T-helper 2 cell treated with Interferon-gamma antibody and Interleukin-4, amounts not matched to agents 5 μg/mL and 100 μg/mL, for 36 hours (primary cell): ENCODE measurements around the gene REG3A.

Experiments
- DNase-seq: peaks from one replicate; pipeline ENCODE4 v3.0.0; 2021; ENCODE audit warnings: low spot score
- H3K27ac Mint-ChIP-seq: one replicate; pipeline ENCODE4 v1.8.0; 2021; ENCODE audit warnings: mild to moderate bottlenecking, mixed read lengths
- H3K27me3 Mint-ChIP-seq: one replicate; pipeline ENCODE4 v1.8.0; 2021; ENCODE audit warnings: low read depth, mixed read lengths
- H3K36me3 Mint-ChIP-seq: one replicate; pipeline ENCODE4 v1.8.0; 2021; ENCODE audit warnings: low read depth, mixed read lengths
- H3K4me1 Mint-ChIP-seq: one replicate; pipeline ENCODE4 v1.8.0; 2021; ENCODE audit warnings: low read depth, mixed read lengths
- H3K4me3 Mint-ChIP-seq: one replicate; pipeline ENCODE4 v1.8.0; 2022; ENCODE audit warnings: mild to moderate bottlenecking, moderate library complexity, mixed read lengths
- H3K9me3 Mint-ChIP-seq: one replicate; pipeline ENCODE4 v1.8.0; 2021; ENCODE audit warnings: mixed read lengths

The REG3A gene

DNA sequence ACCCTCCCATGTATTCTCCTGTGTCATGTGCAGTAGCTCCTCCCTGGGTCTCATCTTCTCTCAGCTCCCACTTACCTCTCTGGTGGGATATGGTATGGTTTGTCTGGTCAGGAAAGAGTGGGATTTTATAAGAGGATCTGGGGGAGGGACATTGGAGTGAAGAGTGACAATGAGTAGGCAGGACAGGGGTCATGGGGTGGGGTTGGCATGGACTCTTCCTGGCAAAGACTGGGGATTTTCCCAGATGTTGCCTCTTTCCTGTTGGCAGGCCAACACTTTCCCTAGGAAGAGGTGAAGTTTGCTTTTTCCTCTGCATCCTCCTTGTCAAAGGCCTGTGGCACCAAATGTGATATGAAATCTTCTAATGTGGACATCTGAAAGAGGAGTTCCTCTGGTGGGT is at the start of gene REG3A:
TSS of gene REG3A (minus strand) at position 101 of the 400 bp plus-strand sequence. CDS start 348 bp downstream, outside the sequence.
- no peaks in the 10 kb centered on the region for H3K36me3 Mint-ChIP-seq
- H3K27me3 Mint-ChIP-seq: no peaks in the 10 kb centered on the region
- no peak within 1 kb of the TSS for H3K27ac Mint-ChIP-seq
- no peak for DNase-seq
- H3K4me3 Mint-ChIP-seq: no peak within 1 kb of the TSS
- no peaks in the 10 kb centered on the region for H3K4me1 Mint-ChIP-seq
- H3K9me3 Mint-ChIP-seq: peaks cover 10% of the 10 kb centered on the region

DNA sequence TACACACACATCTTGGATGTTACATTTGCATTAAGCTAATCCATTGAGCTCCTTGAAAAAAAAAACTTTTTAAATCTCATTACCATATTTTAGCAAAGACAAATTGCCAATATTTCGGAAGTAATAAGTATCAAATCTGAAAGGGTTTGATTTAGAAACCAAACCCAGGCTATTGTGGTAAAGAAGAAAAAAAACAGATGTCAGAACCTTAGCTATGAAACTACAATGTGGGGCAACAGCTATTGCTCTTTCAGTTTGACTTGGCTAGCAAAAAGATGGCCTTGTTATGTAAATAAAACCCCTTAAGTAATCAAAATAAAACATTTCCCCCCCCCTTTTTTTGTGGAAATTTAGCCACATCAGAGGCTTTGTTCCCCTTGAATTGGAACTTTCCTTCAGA is 41.2 kb upstream of the REG3A start:
- no peaks in the 10 kb centered on the region for H3K36me3 Mint-ChIP-seq
- DNase-seq: no peak
- H3K9me3 Mint-ChIP-seq: peaks cover 4% of the 10 kb centered on the region
- no peak overlapping the region for H3K27ac Mint-ChIP-seq
- H3K27me3 Mint-ChIP-seq: no peaks in the 10 kb centered on the region
- no peak overlapping the region for H3K4me3 Mint-ChIP-seq
- H3K4me1 Mint-ChIP-seq: no peaks in the 10 kb centered on the region

DNA sequence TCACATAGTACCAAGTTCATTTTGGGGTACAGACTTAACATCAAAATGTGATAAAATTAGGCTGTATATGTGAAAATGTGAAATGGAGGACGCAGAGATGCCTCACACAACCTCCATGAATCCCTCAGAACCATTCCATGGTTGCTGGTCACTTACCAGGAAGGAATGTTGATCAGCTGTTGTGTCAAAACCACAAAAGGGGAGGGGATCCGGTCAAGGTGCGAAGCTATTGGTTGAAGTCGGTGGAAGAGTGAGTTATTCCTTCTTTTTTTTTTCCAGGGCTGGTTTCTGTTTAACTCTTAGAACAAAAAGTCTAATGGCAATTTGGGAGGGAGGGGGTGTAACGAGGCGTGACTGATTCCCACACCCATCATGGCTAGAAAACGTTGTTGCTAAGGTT is 32.3 kb upstream of the REG3A start:
- no peak for DNase-seq
- no peaks in the 10 kb centered on the region for H3K36me3 Mint-ChIP-seq
- no peaks in the 10 kb centered on the region for H3K4me1 Mint-ChIP-seq
- peaks cover 14% of the 10 kb centered on the region for H3K9me3 Mint-ChIP-seq
- H3K27me3 Mint-ChIP-seq: no peaks in the 10 kb centered on the region
- H3K27ac Mint-ChIP-seq: no peak overlapping the region
- H3K4me3 Mint-ChIP-seq: no peak overlapping the region

DNA sequence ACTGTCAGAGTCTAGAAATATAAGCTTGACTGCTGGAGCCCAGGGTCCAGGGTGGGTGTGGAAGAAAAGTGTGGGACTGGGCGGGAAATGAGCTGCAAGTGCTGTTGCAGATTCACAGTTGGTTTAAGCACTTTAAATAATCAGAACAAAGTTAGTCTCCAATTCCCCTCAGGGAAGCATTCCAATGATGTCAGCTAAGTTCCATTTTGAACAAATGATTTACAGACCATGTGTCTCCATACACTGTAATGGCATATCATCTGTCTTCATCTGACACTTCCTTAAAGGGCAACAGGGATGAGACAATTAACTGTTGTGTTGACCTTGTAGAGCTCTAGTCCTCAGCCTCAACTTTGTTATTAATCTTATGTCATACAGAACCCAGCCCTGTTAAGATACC is 31.5 kb upstream of the REG3A start:
- Mint-ChIP-seq H3K27ac (no peak overlapping the region), H3K27me3 (no peaks in the 10 kb centered on the region), H3K4me1 (no peaks in the 10 kb centered on the region), H3K9me3 (peaks cover 14% of the 10 kb centered on the region), H3K36me3 (no peaks in the 10 kb centered on the region), H3K4me3 (no peak overlapping the region)
- no peak for DNase-seq

DNA sequence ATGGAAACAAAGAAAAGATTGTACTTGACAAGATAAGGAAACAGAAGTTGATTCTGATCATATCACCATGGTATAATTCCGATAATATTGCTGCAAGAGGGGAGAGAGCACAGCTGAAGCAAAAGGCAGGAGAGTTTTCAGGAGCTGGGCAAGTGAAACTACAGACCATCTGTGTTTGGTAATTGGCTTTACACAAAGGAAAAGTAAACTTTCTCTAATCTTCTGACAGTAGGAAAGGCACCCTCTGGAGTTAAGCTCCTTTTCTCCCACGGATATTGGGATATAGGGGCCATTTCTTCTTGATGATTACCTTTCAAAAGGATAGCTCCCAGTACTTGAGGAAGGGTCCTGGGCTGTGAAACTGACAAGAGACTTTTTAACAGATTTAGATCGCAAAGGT is 29.9 kb upstream of the REG3A start:
- no peak for DNase-seq
- no peaks in the 10 kb centered on the region for H3K4me1 Mint-ChIP-seq
- no peaks in the 10 kb centered on the region for H3K36me3 Mint-ChIP-seq
- H3K27me3 Mint-ChIP-seq: no peaks in the 10 kb centered on the region
- no peak overlapping the region for H3K27ac Mint-ChIP-seq
- peaks cover 19% of the 10 kb centered on the region for H3K9me3 Mint-ChIP-seq
- H3K4me3 Mint-ChIP-seq: no peak overlapping the region

DNA sequence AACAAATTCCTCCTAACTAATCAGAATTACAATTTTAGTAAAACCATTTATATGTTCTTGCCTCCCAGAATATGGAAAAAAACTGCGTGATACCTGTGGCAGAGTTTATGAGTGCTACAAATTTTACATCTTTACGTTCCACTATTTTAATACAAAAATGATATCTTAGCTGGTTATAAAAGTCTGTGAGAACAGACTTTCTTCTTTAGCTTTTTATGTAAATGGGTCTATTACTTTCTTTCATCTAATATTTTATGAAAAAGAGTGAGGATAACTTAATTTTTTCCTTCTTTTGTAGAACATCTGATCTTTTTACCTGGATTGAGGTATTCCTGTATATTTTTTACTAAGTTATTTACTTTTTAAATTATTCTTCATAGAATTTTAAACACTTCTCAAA is 22.1 kb upstream of the REG3A start:
- DNase-seq: no peak
- Mint-ChIP-seq H3K27ac (no peak overlapping the region), H3K9me3 (peaks cover 43% of the 10 kb centered on the region), H3K36me3 (no peaks in the 10 kb centered on the region), H3K4me1 (no peaks in the 10 kb centered on the region), H3K27me3 (no peaks in the 10 kb centered on the region), H3K4me3 (no peak overlapping the region)

DNA sequence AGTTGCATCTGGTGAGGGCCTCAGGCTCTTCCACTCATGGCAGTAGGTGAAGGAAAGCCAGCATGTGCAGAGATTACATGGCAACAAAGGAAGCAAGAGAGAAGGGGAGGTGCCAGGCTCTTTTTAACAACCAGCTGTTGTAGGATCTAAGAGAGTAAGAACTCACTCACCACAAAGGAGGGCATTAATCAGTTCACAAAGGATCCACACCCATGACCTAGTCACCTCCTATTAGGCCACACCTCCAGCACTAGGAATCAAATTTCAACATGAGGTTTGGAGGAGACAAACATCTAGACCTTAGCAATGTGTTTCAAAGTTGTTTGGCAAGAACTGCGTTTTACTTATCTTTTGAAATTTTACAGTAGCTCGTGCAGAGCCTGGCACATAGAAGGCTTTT is 20.5 kb upstream of the REG3A start:
- Mint-ChIP-seq H3K4me3 (no peak overlapping the region), H3K9me3 (peaks cover 39% of the 10 kb centered on the region), H3K27me3 (no peaks in the 10 kb centered on the region), H3K36me3 (no peaks in the 10 kb centered on the region), H3K4me1 (no peaks in the 10 kb centered on the region), H3K27ac (no peak overlapping the region)
- DNase-seq: no peak

DNA sequence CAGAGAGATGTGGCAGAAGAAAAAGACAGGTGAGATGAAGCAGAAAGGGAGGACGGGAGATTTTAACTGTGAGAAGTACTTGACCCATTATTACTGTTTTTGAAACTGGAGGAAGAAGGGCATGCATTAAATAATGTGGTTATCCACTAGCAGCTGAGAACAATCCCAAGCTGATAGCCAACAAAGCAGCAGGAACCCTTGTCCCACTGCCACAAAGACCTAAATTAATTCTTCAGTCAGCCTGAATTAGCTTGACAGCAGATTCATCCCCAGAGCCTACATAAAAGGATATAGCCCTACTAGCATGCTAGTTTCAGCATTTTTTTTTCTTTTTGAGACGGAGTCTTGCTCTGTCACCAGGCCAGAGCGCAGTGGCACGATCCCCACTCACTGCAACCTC is 19.5 kb upstream of the REG3A start:
- H3K4me3 Mint-ChIP-seq: no peak overlapping the region
- no peaks in the 10 kb centered on the region for H3K4me1 Mint-ChIP-seq
- H3K27me3 Mint-ChIP-seq: no peaks in the 10 kb centered on the region

DNA sequence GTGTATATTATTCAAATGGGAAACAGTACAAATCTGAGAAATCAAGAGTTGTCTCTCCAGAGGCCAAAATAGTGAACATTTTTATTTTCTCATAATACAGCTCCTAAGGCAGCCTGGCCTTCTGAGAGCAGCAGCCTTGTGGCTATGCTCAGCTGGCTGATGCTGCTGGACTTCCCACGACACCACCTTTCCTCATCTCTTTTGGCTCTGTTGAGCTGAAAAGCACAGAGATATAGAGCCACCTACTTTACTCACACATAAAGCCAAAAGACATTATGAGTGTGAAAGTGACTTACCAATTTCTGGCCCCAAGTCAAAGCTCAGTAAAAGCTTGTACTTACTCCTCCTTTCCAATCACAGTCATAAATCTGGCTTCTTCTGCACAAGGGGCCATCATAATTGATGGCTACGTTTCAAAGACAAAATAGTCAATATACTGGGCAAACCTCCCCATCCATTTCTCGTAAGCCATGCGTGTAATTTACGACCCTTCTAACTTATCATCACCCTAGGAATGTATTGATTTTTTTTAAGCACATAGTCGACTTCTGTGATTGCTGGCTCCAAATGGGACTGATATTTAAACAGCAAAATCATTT is 18.6 kb upstream of the REG3A start:
- Mint-ChIP-seq H3K27me3 (no peaks in the 10 kb centered on the region), H3K4me1 (no peaks in the 10 kb centered on the region), H3K36me3 (no peaks in the 10 kb centered on the region), H3K4me3 (no peak overlapping the region), H3K9me3 (peaks cover 36% of the 10 kb centered on the region), H3K27ac (no peak overlapping the region)
- no peak for DNase-seq

More for the DNA sequence above, 19.5 kb upstream of the REG3A start:
- no peak for DNase-seq
- H3K36me3 Mint-ChIP-seq: no peaks in the 10 kb centered on the region
- H3K27ac Mint-ChIP-seq: no peak overlapping the region
- H3K9me3 Mint-ChIP-seq: peaks cover 34% of the 10 kb centered on the region

DNA sequence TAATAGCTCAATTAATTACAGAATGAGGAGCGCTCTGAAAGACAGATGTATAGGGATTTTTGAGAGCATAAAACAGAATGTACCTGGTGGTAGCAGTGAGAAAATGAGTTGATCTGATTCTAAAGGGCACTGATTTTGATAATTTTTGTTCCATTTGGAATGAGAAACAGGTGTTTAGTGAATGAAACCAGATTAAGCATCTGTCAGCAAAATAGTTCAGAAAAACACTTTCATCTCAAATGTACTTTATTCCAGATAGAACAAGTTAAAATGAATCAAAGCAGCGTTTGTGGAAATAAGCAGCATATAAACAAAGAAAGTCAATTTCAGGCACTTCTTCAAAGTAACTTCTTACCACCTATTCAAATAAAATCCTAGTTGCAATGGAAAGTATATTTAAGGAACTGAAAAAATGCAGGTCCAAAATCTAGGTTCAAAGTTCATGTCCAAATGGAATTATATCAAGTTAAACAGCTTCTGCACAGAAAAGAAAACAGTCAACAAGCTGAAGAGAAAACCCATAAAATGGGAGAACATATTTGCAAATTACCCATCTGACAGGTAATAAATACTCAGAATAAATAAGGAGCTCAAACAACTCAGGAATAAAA is 11.9 kb upstream of the REG3A start:
- Mint-ChIP-seq H3K36me3 (no peaks in the 10 kb centered on the region), H3K27me3 (no peaks in the 10 kb centered on the region), H3K4me1 (no peaks in the 10 kb centered on the region)

DNA sequence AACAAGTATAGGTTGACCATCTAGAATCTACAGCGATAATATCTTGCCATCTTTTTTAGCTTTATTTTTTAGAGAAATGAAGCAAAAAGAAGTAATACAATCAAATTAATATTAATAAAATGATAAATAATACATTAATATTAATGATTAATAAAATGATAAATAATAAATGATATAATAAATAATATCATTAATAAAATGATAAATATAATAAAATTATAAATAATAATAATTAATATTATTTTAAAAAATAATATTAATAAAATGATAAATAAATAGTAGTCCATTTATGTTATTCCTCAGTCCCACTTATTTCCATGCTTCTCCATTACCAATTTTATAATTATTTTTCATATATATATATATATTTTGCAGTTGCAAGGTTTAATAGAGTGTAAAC is 3.2 kb upstream of the REG3A start:
- DNase-seq: no peak
- Mint-ChIP-seq H3K4me1 (no peaks in the 10 kb centered on the region), H3K36me3 (no peaks in the 10 kb centered on the region), H3K27me3 (no peaks in the 10 kb centered on the region), H3K27ac (no peak overlapping the region), H3K4me3 (no peak overlapping the region), H3K9me3 (no peaks in the 10 kb centered on the region)

More for the DNA sequence above, 11.9 kb upstream of the REG3A start:
- Mint-ChIP-seq H3K9me3 (peaks cover 15% of the 10 kb centered on the region), H3K27ac (no peak overlapping the region), H3K4me3 (no peak overlapping the region)
- no peak for DNase-seq

DNA sequence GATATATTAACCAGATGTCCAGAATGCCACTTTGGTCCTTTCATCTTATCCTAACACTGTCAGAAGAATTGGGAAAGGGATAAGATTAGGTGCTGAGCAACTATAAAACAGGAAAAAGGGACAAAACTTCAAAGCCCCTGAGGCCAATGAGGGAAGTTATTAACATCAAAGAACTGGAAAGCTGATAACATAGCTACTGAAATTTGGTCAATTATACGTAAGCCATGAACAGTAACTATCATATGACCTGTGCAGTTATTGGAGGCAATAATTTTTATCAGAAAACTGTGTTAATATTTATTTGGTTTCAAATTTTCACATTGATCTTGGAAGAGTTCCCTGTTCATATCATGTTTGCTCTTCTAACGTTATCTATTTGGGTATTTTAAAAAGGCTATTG is 2.6 kb upstream of the REG3A start:
- Mint-ChIP-seq H3K9me3 (peaks cover 2% of the 10 kb centered on the region), H3K4me1 (no peaks in the 10 kb centered on the region), H3K27me3 (no peaks in the 10 kb centered on the region), H3K4me3 (no peak overlapping the region), H3K27ac (no peak overlapping the region), H3K36me3 (no peaks in the 10 kb centered on the region)
- no peak for DNase-seq

DNA sequence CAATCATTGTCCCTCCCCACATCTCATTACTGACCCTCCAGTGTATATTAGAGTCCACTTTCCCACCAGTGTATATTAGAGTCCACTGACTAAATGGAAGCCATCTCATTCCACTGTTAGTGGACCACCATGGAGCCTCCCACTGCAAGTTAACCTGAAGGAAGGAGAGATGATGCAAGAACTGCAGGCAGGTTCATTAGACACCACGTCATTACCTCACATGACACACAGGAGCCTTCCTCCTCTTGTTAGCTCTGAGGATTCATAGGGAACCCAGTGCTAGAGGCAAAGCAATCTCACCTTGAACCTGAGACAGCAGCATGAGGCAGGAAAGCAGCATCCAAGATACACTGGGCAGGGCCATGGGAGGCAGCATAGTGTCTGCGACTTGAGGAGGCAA is 523 bp downstream of the REG3A start:
- no peak overlapping the region for H3K4me3 Mint-ChIP-seq
- H3K27ac Mint-ChIP-seq: no peak overlapping the region
- H3K4me1 Mint-ChIP-seq: no peaks in the 10 kb centered on the region
- no peaks in the 10 kb centered on the region for H3K27me3 Mint-ChIP-seq
- H3K9me3 Mint-ChIP-seq: peaks cover 10% of the 10 kb centered on the region
- H3K36me3 Mint-ChIP-seq: no peaks in the 10 kb centered on the region
- DNase-seq: no peak

DNA sequence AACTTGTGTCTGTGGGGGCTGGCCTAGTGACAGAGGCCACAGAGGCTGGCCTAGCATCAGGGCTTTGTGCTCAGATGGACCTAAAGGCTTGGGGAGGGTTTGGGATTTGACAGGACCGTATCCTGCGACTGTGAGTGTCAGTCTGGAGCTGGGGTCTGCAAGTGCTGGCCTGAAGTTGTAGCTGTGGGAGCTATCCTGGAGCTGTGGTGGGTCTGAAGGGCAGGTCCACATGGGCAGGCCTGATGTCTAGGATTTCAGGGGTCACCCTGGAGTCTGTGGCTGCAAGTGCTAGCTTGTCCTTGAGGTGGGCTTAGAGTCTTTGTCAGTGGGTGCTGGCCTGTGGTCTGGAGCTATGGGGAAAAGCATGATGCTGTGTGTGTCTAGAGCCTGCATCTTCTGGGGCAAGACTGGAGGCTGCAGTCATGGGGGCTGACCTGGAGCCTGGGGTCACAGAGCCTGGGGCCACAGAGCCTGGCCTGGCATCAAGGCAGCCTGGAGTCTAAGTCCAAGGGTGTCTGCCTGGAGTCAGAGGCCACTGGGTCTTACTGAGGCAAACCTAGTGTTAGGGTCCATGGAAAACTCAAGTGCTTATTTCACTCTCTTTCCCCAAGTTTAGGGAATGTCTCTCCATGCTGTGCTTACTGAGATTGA is 3.6 kb downstream of the REG3A start:
- H3K4me3 Mint-ChIP-seq: no peak overlapping the region
- no peaks in the 10 kb centered on the region for H3K27me3 Mint-ChIP-seq
- H3K9me3 Mint-ChIP-seq: peaks cover 13% of the 10 kb centered on the region
- no peak for DNase-seq
- no peaks in the 10 kb centered on the region for H3K4me1 Mint-ChIP-seq
- H3K27ac Mint-ChIP-seq: no peak overlapping the region
- H3K36me3 Mint-ChIP-seq: no peaks in the 10 kb centered on the region
